ENCODE measurements around the gene ACSM5. TPM values are rescaled to one million over a fixed set of nuclear protein-coding genes. Genes with fewer than 3 reads are reported as not detected.

Gene ACSM5
- total RNA-seq, 1 experiment from 2014 or later: not detected

- TF ChIP-seq EZH2 (IDR thresholded peaks at IDR 0.05; ENCODE audit: borderline replicate concordance, low read depth, low read length, poor library complexity, severe bottlenecking) (no peak), CTCF (conservative IDR thresholded peaks at IDR 0.05; ENCODE audit: low read depth, low read length) (no peak)
- intact Hi-C loops (cut with micrococcal nuclease; ENCODE audit: unreplicated experiment): no loop called here
- Histone ChIP-seq H3K27me3 (replicated peaks; ENCODE audit: insufficient read depth, low read depth, low read length, poor library complexity) (no peaks in the 10 kb centered on the region), H3K4me1 (ENCODE audit: insufficient read depth, low read length, poor library complexity, severe bottlenecking) (no peaks in the 10 kb centered on the region), H3K9me3 (ENCODE audit: low read depth, low read length, poor library complexity, severe bottlenecking) (no peaks in the 10 kb centered on the region), H3K36me3 (ENCODE audit: insufficient read depth, low read length, poor library complexity, severe bottlenecking) (no peaks in the 10 kb centered on the region), H3K4me3 (ENCODE audit: low read depth, low read length, poor library complexity, severe bottlenecking) (no peak overlapping the region), H3K27ac (ENCODE audit: low read depth, low read length, poor library complexity, severe bottlenecking) (no peak overlapping the region)
- BruUV-seq (replicated peaks): no TSS peak
- ChIA-PET CTCF (no interaction called here), POLR2A (ENCODE audit: low non-redundant PET) (no interaction called here)
- DNase-seq (ENCODE audit: low spot score): no peak
These were observed 6.7 kb upstream of the ACSM5 start for GRCh38 chr16:20402651-20403050.

- Histone ChIP-seq H3K27me3 (replicated peaks; ENCODE audit: insufficient read depth, low read depth, low read length, poor library complexity) (no peaks in the 10 kb centered on the region), H3K4me3 (ENCODE audit: low read depth, low read length, poor library complexity, severe bottlenecking) (no peak within 1 kb of the TSS), H3K9me3 (ENCODE audit: low read depth, low read length, poor library complexity, severe bottlenecking) (no peaks in the 10 kb centered on the region), H3K27ac (ENCODE audit: low read depth, low read length, poor library complexity, severe bottlenecking) (no peak within 1 kb of the TSS), H3K36me3 (ENCODE audit: insufficient read depth, low read length, poor library complexity, severe bottlenecking) (no peaks in the 10 kb centered on the region), H3K4me1 (ENCODE audit: insufficient read depth, low read length, poor library complexity, severe bottlenecking) (no peaks in the 10 kb centered on the region)
- ChIA-PET POLR2A (ENCODE audit: low non-redundant PET) (no interaction called here), CTCF (no interaction called here)
- DNase-seq (ENCODE audit: low spot score): no peak
- intact Hi-C loops (cut with micrococcal nuclease; ENCODE audit: unreplicated experiment): no loop called here
- BruUV-seq (replicated peaks): no TSS peak
- TF ChIP-seq CTCF (conservative IDR thresholded peaks at IDR 0.05; ENCODE audit: low read depth, low read length): no peak
- TF ChIP-seq EZH2 (IDR thresholded peaks at IDR 0.05; ENCODE audit: borderline replicate concordance, low read depth, low read length, poor library complexity, severe bottlenecking): no peak
These were observed 4.7 kb upstream of the ACSM5 start, which contains the start of gene PDILT for GRCh38 chr16:20404637-20405036. Gene PDILT (minus strand): TSS chr16:20404737. CDS start chr16:20399300, 5,437 bp downstream.

GRCh38 chr16:20410121-20410723 is 888 bp downstream of the ACSM5 start:
- CTCF ChIA-PET: no interaction called here
- POLR2A ChIA-PET (ENCODE audit: low non-redundant PET): no interaction called here
- no peaks in the 10 kb centered on the region for H3K36me3 ChIP-seq (ENCODE audit: insufficient read depth, low read length, poor library complexity, severe bottlenecking)
- BruUV-seq (replicated peaks): no TSS peak
- H3K4me1 ChIP-seq (ENCODE audit: insufficient read depth, low read length, poor library complexity, severe bottlenecking): no peaks in the 10 kb centered on the region
- no peak for DNase-seq (ENCODE audit: low spot score)
- H3K9me3 ChIP-seq (ENCODE audit: low read depth, low read length, poor library complexity, severe bottlenecking): no peaks in the 10 kb centered on the region
- TF ChIP-seq EZH2 (IDR thresholded peaks at IDR 0.05; ENCODE audit: borderline replicate concordance, low read depth, low read length, poor library complexity, severe bottlenecking) (no peak), CTCF (conservative IDR thresholded peaks at IDR 0.05; ENCODE audit: low read depth, low read length) (no peak)
- H3K27ac ChIP-seq (ENCODE audit: low read depth, low read length, poor library complexity, severe bottlenecking): no peak overlapping the region
- H3K27me3 ChIP-seq (replicated peaks; ENCODE audit: insufficient read depth, low read depth, low read length, poor library complexity): no peaks in the 10 kb centered on the region
- intact Hi-C loops (cut with micrococcal nuclease; ENCODE audit: unreplicated experiment): no loop called here
- H3K4me3 ChIP-seq (ENCODE audit: low read depth, low read length, poor library complexity, severe bottlenecking): no peak overlapping the region

All from A673 (cell line).